GM23248 (cell line): ENCODE results near the gene SORD.

Source experiments
- EZH2 ChIP-seq: fragments of 200-600 bp; sonication (generic); IDR thresholded peaks from 2 replicates; pipeline ENCODE4 v1.6.1; 2018; ENCODE audit warnings: antibody characterized with exemption, mild to moderate bottlenecking; ENCODE audit not compliant: insufficient read depth, poor library complexity, severe bottlenecking
- EZH2phosphoT487 ChIP-seq: fragments of 200-600 bp; sonication (generic); IDR thresholded peaks from 2 replicates; pipeline ENCODE4 v1.6.1; 2018; ENCODE audit warnings: antibody characterized with exemption, moderate library complexity, mild to moderate bottlenecking, low read depth; ENCODE audit not compliant: insufficient read depth

DNA sequence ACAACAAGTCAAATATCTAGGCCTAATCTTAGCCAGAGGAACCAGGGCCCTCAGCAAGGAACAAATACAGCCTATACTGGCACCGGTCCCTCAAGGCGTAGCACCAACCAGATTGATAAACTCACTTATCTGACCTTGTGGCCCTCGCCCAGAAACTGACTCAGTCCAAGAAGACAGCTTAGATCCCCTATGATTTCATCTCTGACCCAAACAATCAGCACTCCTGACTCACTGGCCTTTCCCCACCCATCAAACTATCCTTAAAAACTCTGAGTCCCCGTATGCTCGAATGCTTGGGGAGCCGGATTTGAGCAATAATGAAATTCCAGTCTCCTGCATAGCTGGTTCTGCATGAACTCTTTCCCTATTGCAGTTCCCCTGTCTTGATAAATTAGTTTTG lies 1.6 kb upstream of the SORD start:
- TF ChIP-seq EZH2, result no peak
- TF ChIP-seq EZH2phosphoT487, result no peak
